ENCODE results near the gene HDAC4. TPM values are rescaled to one million over a fixed set of nuclear protein-coding genes. Genes with fewer than 3 reads are reported as not detected.
A peak's percentile ranks its signal among the peaks of the same experiment; 100 is the strongest.

The HDAC4 gene
- total and polyA plus RNA-seq, 9 donors = 10.1 to 17.6 (median 13.3) TPM

DNA sequence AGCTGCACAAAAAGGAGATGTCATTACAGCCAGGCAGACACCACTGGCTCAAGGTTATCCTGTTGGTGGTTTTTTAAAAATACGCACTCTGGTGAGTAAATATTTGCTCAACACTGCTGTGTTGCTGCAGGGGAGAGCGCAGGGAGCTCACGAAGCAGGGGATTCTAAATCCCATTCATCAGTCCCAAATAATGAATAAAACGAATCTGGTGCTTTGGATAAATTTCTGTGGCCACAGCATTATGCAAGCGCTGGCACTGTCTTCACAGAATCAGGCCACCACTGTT, 256.2 kb downstream of the HDAC4 start:
- 95% methylated on average over 4 of the region's 5 CpGs for WGBS (ENCODE audit: insufficient coverage)
- no peak overlapping the region for H3K4me3 ChIP-seq (ENCODE audit: low read length)
- no peak for DNase-seq
- H3K9me3 ChIP-seq (replicated peaks; ENCODE audit: control insufficient read depth, low read depth, low read length) = no peaks in the 10 kb centered on the region
- H3K27me3 ChIP-seq (ENCODE audit: control insufficient read depth, insufficient read depth, low read length) = no peaks in the 10 kb centered on the region
- no peaks in the 10 kb centered on the region for H3K4me1 ChIP-seq (ENCODE audit: control insufficient read depth, insufficient read depth, low read length)
- H3K36me3 ChIP-seq (ENCODE audit: control insufficient read depth, insufficient read depth, low read length) = peaks cover 78% of the 10 kb centered on the region
- no peak overlapping the region for H3K27ac ChIP-seq (ENCODE audit: low read length)

GRCh38 chr2:239143858-239144712, 256.7 kb downstream of the HDAC4 start:
- no peaks in the 10 kb centered on the region for H3K27me3 ChIP-seq (ENCODE audit: control insufficient read depth, insufficient read depth, low read length)
- H3K27ac ChIP-seq (ENCODE audit: low read length) = no peak overlapping the region
- no peak overlapping the region for H3K4me3 ChIP-seq (ENCODE audit: low read length)
- H3K4me1 ChIP-seq (ENCODE audit: control insufficient read depth, insufficient read depth, low read length) = no peaks in the 10 kb centered on the region
- 78% methylated on average over 25 of the region's 29 CpGs for WGBS (ENCODE audit: insufficient coverage)
- DNase-seq = peak; percentile 67
- H3K9me3 ChIP-seq (replicated peaks; ENCODE audit: control insufficient read depth, low read depth, low read length) = no peaks in the 10 kb centered on the region
- H3K36me3 ChIP-seq (ENCODE audit: control insufficient read depth, insufficient read depth, low read length) = peaks cover 79% of the 10 kb centered on the region

DNA sequence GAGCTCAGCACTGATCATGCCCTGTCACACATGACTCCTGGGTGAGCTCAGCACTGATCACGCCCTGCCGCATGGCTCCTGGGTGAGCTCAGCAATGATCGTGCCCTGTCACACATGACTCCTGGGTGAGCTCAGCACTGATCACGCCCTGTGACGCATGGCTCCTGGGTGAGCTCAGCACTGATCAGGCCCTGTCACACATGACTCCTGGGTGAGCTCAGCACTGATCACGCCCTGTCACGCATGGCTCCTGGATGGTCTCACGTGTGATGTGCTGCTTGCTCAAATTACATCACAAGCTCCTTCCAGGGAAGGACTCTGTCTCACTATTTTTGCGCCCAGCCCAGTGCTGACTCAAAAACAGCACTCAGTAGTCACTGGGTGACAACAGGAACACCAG, 258.0 kb downstream of the HDAC4 start:
- H3K4me3 ChIP-seq (ENCODE audit: low read length) = no peak overlapping the region
- DNase-seq = no peak
- H3K4me1 ChIP-seq (ENCODE audit: control insufficient read depth, insufficient read depth, low read length) = no peaks in the 10 kb centered on the region
- H3K9me3 ChIP-seq (replicated peaks; ENCODE audit: control insufficient read depth, low read depth, low read length) = no peaks in the 10 kb centered on the region
- 92% methylated on average over 8 of the region's 9 CpGs for WGBS (ENCODE audit: insufficient coverage)
- no peak overlapping the region for H3K27ac ChIP-seq (ENCODE audit: low read length)
- H3K27me3 ChIP-seq (ENCODE audit: control insufficient read depth, insufficient read depth, low read length) = no peaks in the 10 kb centered on the region
- peaks cover 74% of the 10 kb centered on the region for H3K36me3 ChIP-seq (ENCODE audit: control insufficient read depth, insufficient read depth, low read length)

DNA sequence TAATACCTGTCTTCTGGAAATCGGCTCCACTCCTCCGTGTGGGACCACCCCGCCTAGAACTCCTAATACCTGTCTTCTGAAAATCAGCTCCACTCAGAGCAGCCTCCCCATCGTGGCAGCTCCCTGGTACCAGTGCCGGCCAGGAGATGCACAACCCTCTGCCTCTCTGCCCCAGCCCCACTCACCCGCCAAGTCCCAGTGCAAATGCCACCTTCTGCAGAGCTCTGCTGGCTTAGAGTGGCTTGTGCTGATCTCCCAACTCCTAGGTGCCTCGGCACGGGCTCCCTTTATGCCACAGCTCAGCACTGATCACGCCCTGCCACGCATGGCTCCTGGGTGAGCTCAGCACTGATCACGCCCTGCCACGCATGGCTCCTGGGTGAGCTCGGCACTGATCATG, 258.5 kb downstream of the HDAC4 start:
- no peaks in the 10 kb centered on the region for H3K9me3 ChIP-seq (replicated peaks; ENCODE audit: control insufficient read depth, low read depth, low read length)
- no peaks in the 10 kb centered on the region for H3K4me1 ChIP-seq (ENCODE audit: control insufficient read depth, insufficient read depth, low read length)
- no peaks in the 10 kb centered on the region for H3K27me3 ChIP-seq (ENCODE audit: control insufficient read depth, insufficient read depth, low read length)
- no peak overlapping the region for H3K27ac ChIP-seq (ENCODE audit: low read length)
- DNase-seq = no peak
- no peak overlapping the region for H3K4me3 ChIP-seq (ENCODE audit: low read length)
- H3K36me3 ChIP-seq (ENCODE audit: control insufficient read depth, insufficient read depth, low read length) = peaks cover 72% of the 10 kb centered on the region
- WGBS (ENCODE audit: insufficient coverage) = 96% methylated on average over 13 of the region's 13 CpGs

DNA sequence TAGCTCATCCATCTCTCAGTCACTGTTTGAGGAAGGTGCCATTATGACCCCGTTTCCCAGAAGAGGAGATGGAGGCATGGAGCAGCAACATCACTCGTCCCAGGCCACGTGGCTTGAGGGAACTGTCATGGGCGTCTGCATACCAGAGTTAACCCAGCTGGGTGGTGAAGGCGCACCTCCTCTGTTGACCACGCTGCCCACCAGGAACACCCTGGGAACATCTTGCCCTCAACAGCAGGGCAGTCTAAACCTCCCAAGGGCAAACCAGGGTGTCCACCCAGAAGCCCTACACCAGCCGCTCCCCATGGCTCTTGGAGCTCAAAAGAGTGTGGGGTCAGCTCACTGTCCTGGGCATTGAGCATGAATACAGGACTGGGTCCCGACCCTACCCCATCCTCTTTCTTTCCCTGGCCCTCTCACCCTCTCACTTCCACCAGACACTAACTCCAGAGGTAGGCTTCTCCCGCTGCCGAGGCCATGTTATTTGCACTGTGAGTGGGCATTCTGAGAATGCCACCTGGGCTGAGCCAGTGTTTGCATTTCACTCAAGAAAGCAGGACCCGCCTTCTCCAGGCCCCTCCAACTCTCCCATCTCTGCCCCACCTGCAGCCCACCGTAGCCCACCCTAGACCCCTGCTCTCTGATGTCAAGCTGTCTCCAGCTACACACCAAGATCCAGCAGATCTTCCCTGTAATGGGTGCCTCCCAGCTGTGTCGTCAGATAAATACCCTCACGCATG, 259.6 kb downstream of the HDAC4 start:
- Histone ChIP-seq H3K4me1 (ENCODE audit: control insufficient read depth, insufficient read depth, low read length) (no peaks in the 10 kb centered on the region), H3K27ac (ENCODE audit: low read length) (no peak overlapping the region), H3K27me3 (ENCODE audit: control insufficient read depth, insufficient read depth, low read length) (no peaks in the 10 kb centered on the region), H3K36me3 (ENCODE audit: control insufficient read depth, insufficient read depth, low read length) (peaks cover 79% of the 10 kb centered on the region), H3K9me3 (replicated peaks; ENCODE audit: control insufficient read depth, low read depth, low read length) (no peaks in the 10 kb centered on the region), H3K4me3 (ENCODE audit: low read length) (no peak overlapping the region)
- no peak for DNase-seq
- WGBS (ENCODE audit: insufficient coverage) = 91% methylated on average over 11 of the region's 14 CpGs

- Histone ChIP-seq H3K4me3 (ENCODE audit: low read length) (no peak overlapping the region), H3K4me1 (ENCODE audit: control insufficient read depth, insufficient read depth, low read length) (no peaks in the 10 kb centered on the region), H3K27me3 (ENCODE audit: control insufficient read depth, insufficient read depth, low read length) (no peaks in the 10 kb centered on the region), H3K9me3 (replicated peaks; ENCODE audit: control insufficient read depth, low read depth, low read length) (no peaks in the 10 kb centered on the region), H3K27ac (ENCODE audit: low read length) (no peak overlapping the region), H3K36me3 (ENCODE audit: control insufficient read depth, insufficient read depth, low read length) (peaks cover 83% of the 10 kb centered on the region)
- 88% methylated on average over 18 of the region's 23 CpGs for WGBS (ENCODE audit: insufficient coverage)
- no peak for DNase-seq
These were observed 260.3 kb downstream of the HDAC4 start for GRCh38 chr2:239140346-239141020.

- Histone ChIP-seq H3K27me3 (ENCODE audit: control insufficient read depth, insufficient read depth, low read length) (no peaks in the 10 kb centered on the region), H3K27ac (ENCODE audit: low read length) (no peak overlapping the region), H3K4me3 (ENCODE audit: low read length) (no peak overlapping the region), H3K4me1 (ENCODE audit: control insufficient read depth, insufficient read depth, low read length) (no peaks in the 10 kb centered on the region), H3K9me3 (replicated peaks; ENCODE audit: control insufficient read depth, low read depth, low read length) (no peaks in the 10 kb centered on the region), H3K36me3 (ENCODE audit: control insufficient read depth, insufficient read depth, low read length) (peaks cover 75% of the 10 kb centered on the region)
- no peak for DNase-seq
- WGBS (ENCODE audit: insufficient coverage) = 95% methylated on average over 28 of the region's 29 CpGs
These were observed 261.3 kb downstream of the HDAC4 start for GRCh38 chr2:239139566-239139965.

DNA sequence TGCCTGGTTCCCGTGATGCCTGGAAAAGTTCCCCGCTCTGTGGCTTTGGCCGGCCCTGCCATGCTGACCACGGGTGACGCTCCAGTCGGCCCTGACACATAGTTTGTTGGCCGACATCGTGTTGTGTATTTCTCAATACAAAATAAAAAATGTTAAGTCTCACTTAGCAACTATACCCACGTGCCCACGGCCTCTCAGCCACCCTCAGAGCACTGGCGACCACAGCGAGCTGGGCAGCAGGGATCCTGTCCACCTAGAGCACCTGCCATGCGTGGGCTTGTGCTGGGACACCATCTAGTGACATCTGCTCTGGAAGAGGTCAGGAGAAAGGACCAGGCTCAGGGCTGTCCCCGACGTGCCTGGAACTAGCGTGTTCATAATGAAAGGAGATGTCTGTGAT, 261.7 kb downstream of the HDAC4 start:
- no peak for DNase-seq
- WGBS (ENCODE audit: insufficient coverage) = 95% methylated on average over 14 of the region's 16 CpGs
- no peaks in the 10 kb centered on the region for H3K9me3 ChIP-seq (replicated peaks; ENCODE audit: control insufficient read depth, low read depth, low read length)
- H3K4me3 ChIP-seq (ENCODE audit: low read length) = no peak overlapping the region
- peaks cover 74% of the 10 kb centered on the region for H3K36me3 ChIP-seq (ENCODE audit: control insufficient read depth, insufficient read depth, low read length)
- H3K27ac ChIP-seq (ENCODE audit: low read length) = no peak overlapping the region
- H3K27me3 ChIP-seq (ENCODE audit: control insufficient read depth, insufficient read depth, low read length) = no peaks in the 10 kb centered on the region
- no peaks in the 10 kb centered on the region for H3K4me1 ChIP-seq (ENCODE audit: control insufficient read depth, insufficient read depth, low read length)

DNA sequence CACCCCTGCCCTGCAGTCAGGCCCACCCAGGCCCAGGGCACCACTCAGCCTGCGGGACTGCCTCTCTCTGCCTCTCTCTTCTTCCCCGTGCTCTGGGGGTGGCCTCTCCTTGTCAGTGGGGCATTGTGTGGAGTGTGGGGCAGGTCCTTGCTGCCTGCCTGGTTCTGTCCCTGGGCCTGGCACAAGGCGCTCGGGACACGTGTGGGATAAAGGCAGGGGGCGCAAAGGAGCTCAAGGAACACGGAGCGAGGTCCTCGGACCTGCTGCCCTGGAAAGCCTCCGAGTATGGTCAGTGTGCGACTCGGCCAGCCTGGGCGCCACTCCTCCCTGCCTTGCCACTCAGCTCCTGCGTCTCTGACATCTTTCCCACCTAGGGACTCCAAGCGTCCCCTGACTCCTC, 262.2 kb downstream of the HDAC4 start:
- Histone ChIP-seq H3K4me3 (ENCODE audit: low read length) (no peak overlapping the region), H3K4me1 (ENCODE audit: control insufficient read depth, insufficient read depth, low read length) (no peaks in the 10 kb centered on the region), H3K36me3 (ENCODE audit: control insufficient read depth, insufficient read depth, low read length) (peaks cover 75% of the 10 kb centered on the region), H3K9me3 (replicated peaks; ENCODE audit: control insufficient read depth, low read depth, low read length) (no peaks in the 10 kb centered on the region), H3K27ac (ENCODE audit: low read length) (no peak overlapping the region), H3K27me3 (ENCODE audit: control insufficient read depth, insufficient read depth, low read length) (no peaks in the 10 kb centered on the region)
- no peak for DNase-seq
- 82% methylated on average over 12 of the region's 15 CpGs for WGBS (ENCODE audit: insufficient coverage)

DNA sequence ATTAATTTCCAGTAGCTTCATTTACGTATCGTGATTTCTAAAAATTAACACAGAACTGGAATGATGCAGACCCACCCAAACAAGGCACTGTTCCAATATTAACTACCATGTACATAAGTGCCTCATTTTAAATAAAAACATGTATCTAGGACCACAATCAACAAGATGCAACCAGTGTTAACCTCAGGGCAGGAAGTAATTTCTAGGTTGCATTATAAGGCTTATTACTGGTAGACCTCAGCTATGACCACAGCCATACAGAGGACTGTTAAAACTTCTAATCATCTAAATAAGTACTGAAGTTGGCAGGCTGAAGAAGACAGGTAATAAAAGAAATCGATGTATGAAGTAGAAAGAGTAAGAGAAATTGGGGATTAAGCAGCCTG, 262.9 kb downstream of the HDAC4 start:
- H3K27me3 ChIP-seq (ENCODE audit: control insufficient read depth, insufficient read depth, low read length) = no peaks in the 10 kb centered on the region
- WGBS (ENCODE audit: insufficient coverage) = 86% methylated on average over 2 of the region's 3 CpGs
- no peak overlapping the region for H3K4me3 ChIP-seq (ENCODE audit: low read length)
- no peaks in the 10 kb centered on the region for H3K9me3 ChIP-seq (replicated peaks; ENCODE audit: control insufficient read depth, low read depth, low read length)
- peaks cover 75% of the 10 kb centered on the region for H3K36me3 ChIP-seq (ENCODE audit: control insufficient read depth, insufficient read depth, low read length)
- DNase-seq = no peak
- no peaks in the 10 kb centered on the region for H3K4me1 ChIP-seq (ENCODE audit: control insufficient read depth, insufficient read depth, low read length)
- no peak overlapping the region for H3K27ac ChIP-seq (ENCODE audit: low read length)

Measured in muscle of leg (tissue), 11 donors.